ENCODE data around the gene INTS11. TPM values are rescaled to one million over a fixed set of nuclear protein-coding genes. Genes with fewer than 3 reads are reported as not detected.

Gene INTS11
- total and polyA plus RNA-seq, 9 of the 15 experiments (the other 6 are each of a cell fraction or from before 2014, with no cell fraction given), result 3.6 to 183 (median 110) TPM

DNA sequence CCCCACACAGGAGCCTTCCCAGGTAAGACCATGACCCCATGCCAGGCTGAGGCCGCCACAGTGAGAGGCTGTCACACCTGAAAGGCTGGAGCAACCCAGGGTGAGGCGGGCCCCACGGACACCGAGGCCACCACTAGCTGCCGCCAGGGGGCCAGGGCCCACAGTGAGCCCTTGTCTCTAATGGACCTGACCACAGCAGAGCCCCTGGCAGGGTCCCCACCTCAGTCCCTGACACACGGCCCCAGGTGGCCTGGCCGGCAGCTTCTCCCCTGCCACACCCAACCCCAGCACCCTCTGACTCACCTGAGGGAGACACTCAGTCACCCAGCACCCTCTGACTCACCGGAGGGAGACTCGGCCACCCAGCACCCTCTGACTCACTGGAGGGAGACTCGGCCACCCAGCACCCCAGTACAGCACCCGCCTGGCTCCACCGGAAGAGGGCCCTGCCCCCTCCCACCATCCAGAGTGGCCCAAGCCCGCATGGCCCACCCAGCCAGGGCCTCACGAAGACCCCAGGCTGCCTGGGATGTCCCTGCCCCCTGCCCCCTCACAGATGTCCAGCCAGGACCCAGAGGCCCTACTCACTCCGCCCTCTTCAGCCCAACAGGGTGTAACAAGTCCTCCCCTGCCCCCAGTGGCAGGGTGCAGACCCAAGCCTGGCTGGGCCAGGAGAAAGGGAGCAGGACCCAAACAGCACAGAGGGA lies 20.3 kb upstream of the INTS11 start (continued):
- TF ChIP-seq, protein P1, sequence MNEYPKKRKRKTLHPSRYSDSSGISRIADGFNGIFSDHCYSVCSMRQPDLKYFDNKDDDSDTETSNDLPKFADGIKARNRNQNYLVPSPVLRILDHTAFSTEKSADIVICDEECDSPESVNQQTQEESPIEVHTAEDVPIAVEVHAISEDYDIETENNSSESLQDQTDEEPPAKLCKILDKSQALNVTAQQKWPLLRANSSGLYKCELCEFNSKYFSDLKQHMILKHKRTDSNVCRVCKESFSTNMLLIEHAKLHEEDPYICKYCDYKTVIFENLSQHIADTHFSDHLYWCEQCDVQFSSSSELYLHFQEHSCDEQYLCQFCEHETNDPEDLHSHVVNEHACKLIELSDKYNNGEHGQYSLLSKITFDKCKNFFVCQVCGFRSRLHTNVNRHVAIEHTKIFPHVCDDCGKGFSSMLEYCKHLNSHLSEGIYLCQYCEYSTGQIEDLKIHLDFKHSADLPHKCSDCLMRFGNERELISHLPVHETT (CRISPR knock-in tag; conservative IDR thresholded peaks at IDR 0.05 in 1 of 2, IDR thresholded peaks at IDR 0.05 in 1 of 2), result no peak
- no peak for TF ChIP-seq TARDBP (IDR thresholded peaks at IDR 0.05)
- TF ChIP-seq ERF (CRISPR knock-in tag; IDR thresholded peaks at IDR 0.05), result no peak
- TF ChIP-seq MAZ (CRISPR knock-in tag; conservative IDR thresholded peaks at IDR 0.05 in 1 of 2, IDR thresholded peaks at IDR 0.05 in 1 of 2), result no peak
- TF ChIP-seq, protein P2, sequence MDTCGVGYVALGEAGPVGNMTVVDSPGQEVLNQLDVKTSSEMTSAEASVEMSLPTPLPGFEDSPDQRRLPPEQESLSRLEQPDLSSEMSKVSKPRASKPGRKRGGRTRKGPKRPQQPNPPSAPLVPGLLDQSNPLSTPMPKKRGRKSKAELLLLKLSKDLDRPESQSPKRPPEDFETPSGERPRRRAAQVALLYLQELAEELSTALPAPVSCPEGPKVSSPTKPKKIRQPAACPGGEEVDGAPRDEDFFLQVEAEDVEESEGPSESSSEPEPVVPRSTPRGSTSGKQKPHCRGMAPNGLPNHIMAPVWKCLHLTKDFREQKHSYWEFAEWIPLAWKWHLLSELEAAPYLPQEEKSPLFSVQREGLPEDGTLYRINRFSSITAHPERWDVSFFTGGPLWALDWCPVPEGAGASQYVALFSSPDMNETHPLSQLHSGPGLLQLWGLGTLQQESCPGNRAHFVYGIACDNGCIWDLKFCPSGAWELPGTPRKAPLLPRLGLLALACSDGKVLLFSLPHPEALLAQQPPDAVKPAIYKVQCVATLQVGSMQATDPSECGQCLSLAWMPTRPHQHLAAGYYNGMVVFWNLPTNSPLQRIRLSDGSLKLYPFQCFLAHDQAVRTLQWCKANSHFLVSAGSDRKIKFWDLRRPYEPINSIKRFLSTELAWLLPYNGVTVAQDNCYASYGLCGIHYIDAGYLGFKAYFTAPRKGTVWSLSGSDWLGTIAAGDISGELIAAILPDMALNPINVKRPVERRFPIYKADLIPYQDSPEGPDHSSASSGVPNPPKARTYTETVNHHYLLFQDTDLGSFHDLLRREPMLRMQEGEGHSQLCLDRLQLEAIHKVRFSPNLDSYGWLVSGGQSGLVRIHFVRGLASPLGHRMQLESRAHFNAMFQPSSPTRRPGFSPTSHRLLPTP (IDR thresholded peaks at IDR 0.05; ENCODE audit: borderline replicate concordance, extremely low read depth, insufficient read length), result no peak
- TF ChIP-seq, protein P3, sequence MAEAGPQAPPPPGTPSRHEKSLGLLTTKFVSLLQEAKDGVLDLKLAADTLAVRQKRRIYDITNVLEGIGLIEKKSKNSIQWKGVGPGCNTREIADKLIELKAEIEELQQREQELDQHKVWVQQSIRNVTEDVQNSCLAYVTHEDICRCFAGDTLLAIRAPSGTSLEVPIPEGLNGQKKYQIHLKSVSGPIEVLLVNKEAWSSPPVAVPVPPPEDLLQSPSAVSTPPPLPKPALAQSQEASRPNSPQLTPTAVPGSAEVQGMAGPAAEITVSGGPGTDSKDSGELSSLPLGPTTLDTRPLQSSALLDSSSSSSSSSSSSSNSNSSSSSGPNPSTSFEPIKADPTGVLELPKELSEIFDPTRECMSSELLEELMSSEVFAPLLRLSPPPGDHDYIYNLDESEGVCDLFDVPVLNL (CRISPR knock-in tag; IDR thresholded peaks at IDR 0.05; ENCODE audit: low read depth), result no peak
- TF ChIP-seq, protein P4, sequence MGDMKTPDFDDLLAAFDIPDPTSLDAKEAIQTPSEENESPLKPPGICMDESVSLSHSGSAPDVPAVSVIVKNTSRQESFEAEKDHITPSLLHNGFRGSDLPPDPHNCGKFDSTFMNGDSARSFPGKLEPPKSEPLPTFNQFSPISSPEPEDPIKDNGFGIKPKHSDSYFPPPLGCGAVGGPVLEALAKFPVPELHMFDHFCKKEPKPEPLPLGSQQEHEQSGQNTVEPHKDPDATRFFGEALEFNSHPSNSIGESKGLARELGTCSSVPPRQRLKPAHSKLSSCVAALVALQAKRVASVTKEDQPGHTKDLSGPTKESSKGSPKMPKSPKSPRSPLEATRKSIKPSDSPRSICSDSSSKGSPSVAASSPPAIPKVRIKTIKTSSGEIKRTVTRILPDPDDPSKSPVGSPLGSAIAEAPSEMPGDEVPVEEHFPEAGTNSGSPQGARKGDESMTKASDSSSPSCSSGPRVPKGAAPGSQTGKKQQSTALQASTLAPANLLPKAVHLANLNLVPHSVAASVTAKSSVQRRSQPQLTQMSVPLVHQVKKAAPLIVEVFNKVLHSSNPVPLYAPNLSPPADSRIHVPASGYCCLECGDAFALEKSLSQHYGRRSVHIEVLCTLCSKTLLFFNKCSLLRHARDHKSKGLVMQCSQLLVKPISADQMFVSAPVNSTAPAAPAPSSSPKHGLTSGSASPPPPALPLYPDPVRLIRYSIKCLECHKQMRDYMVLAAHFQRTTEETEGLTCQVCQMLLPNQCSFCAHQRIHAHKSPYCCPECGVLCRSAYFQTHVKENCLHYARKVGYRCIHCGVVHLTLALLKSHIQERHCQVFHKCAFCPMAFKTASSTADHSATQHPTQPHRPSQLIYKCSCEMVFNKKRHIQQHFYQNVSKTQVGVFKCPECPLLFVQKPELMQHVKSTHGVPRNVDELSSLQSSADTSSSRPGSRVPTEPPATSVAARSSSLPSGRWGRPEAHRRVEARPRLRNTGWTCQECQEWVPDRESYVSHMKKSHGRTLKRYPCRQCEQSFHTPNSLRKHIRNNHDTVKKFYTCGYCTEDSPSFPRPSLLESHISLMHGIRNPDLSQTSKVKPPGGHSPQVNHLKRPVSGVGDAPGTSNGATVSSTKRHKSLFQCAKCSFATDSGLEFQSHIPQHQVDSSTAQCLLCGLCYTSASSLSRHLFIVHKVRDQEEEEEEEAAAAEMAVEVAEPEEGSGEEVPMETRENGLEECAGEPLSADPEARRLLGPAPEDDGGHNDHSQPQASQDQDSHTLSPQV (IDR thresholded peaks at IDR 0.05), result no peak
- TF ChIP-seq, protein P5, sequence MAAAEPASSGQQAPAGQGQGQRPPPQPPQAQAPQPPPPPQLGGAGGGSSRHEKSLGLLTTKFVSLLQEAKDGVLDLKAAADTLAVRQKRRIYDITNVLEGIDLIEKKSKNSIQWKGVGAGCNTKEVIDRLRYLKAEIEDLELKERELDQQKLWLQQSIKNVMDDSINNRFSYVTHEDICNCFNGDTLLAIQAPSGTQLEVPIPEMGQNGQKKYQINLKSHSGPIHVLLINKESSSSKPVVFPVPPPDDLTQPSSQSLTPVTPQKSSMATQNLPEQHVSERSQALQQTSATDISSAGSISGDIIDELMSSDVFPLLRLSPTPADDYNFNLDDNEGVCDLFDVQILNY (CRISPR knock-in tag; IDR thresholded peaks at IDR 0.05), result no peak
- no peak for TF ChIP-seq ZBTB1 (CRISPR knock-in tag; IDR thresholded peaks at IDR 0.05; ENCODE audit: borderline replicate concordance, low read depth)
- TF ChIP-seq TSC22D4 (tag; IDR thresholded peaks at IDR 0.05), result peak; percentile 86; the same call in 1 of the 2 replicates
- TF ChIP-seq MBD2 (IDR thresholded peaks at IDR 0.05; ENCODE audit: borderline replicate concordance, low read depth), result no peak
- TF ChIP-seq ETV5 (CRISPR knock-in tag; IDR thresholded peaks at IDR 0.05; ENCODE audit: low read depth), result no peak
- TF ChIP-seq, protein P6, sequence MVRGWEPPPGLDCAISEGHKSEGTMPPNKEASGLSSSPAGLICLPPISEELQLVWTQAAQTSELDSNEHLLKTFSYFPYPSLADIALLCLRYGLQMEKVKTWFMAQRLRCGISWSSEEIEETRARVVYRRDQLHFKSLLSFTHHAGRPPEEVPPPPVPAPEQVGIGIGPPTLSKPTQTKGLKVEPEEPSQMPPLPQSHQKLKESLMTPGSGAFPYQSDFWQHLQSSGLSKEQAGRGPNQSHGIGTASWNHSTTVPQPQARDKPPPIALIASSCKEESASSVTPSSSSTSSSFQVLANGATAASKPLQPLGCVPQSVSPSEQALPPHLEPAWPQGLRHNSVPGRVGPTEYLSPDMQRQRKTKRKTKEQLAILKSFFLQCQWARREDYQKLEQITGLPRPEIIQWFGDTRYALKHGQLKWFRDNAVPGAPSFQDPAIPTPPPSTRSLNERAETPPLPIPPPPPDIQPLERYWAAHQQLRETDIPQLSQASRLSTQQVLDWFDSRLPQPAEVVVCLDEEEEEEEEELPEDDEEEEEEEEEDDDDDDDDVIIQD (CRISPR knock-in tag; IDR thresholded peaks at IDR 0.05), result no peak

Data from K562 (cell line).